CD4-positive, alpha-beta memory T cell (primary cell): ENCODE results near the gene MTREX. TPM values are rescaled to one million over a fixed set of nuclear protein-coding genes. Genes with fewer than 3 reads are reported as not detected.
A peak's percentile ranks its signal among the peaks of the same experiment; 100 is the strongest.

Source experiments
- CTCF ChIA-PET: fragments of 350-600 bp; sonication (Branson Sonifier 250); formaldehyde crosslinking; loops from one replicate; lab custom pipeline; 2021; ENCODE audit warnings: inconsistent platforms; ENCODE audit not compliant: partially characterized antibody; lab: Charles Lee
- POLR2A ChIA-PET: fragments of 350-600 bp; sonication (Branson Sonifier 250); formaldehyde crosslinking; loops from one replicate; lab custom pipeline; 2021; ENCODE audit not compliant: partially characterized antibody; lab: Charles Lee
- DNase-seq, 5 donors: peaks; one replicate each; pipeline versions ENCODE4 v3.0.0 to v3.0.0-alpha.2; 2020 to 2022; ENCODE audit warnings: mixed read lengths in 1 of 5
- H3K27ac ChIP-seq: one replicate; pipeline ENCODE4 v1.7.0; 2013; ENCODE audit warnings: low read depth, low read length
- H3K27me3 ChIP-seq: 2 replicates; pipeline ENCODE4 v1.7.0; 2013; ENCODE audit warnings: mild to moderate bottlenecking, low read length, moderate library complexity; ENCODE audit not compliant: insufficient read depth
- H3K36me3 ChIP-seq: 2 replicates; pipeline ENCODE4 v1.7.0; 2013; ENCODE audit warnings: mild to moderate bottlenecking, low read length, moderate library complexity; ENCODE audit not compliant: insufficient read depth
- H3K4me1 ChIP-seq: 2 replicates; pipeline ENCODE4 v1.7.0; 2013; ENCODE audit warnings: mild to moderate bottlenecking, low read length, moderate library complexity; ENCODE audit not compliant: insufficient read depth
- H3K4me3 ChIP-seq, 2 donors: one replicate each; pipeline ENCODE4 v1.7.0; 2013; ENCODE audit warnings: low read length in 2 of 2, mild to moderate bottlenecking in 1 of 2
- H3K9me3 ChIP-seq, 2 donors: one replicate each; pipeline ENCODE4 v1.7.0; 2013; ENCODE audit warnings: low read length in 2 of 2, control low read depth in 1 of 2; ENCODE audit not compliant: control insufficient read depth in 1 of 2
- H3K27ac Mint-ChIP-seq, 7 donors: one replicate each; pipeline ENCODE4 v1.8.0; 2020 to 2021; ENCODE audit warnings: mixed read lengths in 7 of 7, mild to moderate bottlenecking in 6 of 7, inconsistent platforms in 3 of 7, moderate library complexity in 3 of 7
- H3K27me3 Mint-ChIP-seq, 2 donors: one replicate each; pipeline ENCODE4 v1.8.0; 2020 to 2021; ENCODE audit warnings: mixed read lengths in 2 of 2
- H3K36me3 Mint-ChIP-seq, 2 donors: one replicate each; pipeline ENCODE4 v1.8.0; 2020 to 2021; ENCODE audit warnings: mixed read lengths in 2 of 2, inconsistent platforms in 1 of 2, mild to moderate bottlenecking in 1 of 2
- H3K4me1 Mint-ChIP-seq, 4 donors: one replicate each; pipeline ENCODE4 v1.8.0; 2020 to 2021; ENCODE audit warnings: mixed read lengths in 4 of 4, mild to moderate bottlenecking in 1 of 4
- H3K4me3 Mint-ChIP-seq, 8 donors: one replicate each; pipeline ENCODE4 v1.8.0; 2020 to 2021; ENCODE audit warnings: mixed read lengths in 8 of 8, mild to moderate bottlenecking in 7 of 8, moderate library complexity in 6 of 8, inconsistent platforms in 3 of 8
- H3K9me3 Mint-ChIP-seq, 8 donors: one replicate each; pipeline ENCODE4 v1.8.0; 2020 to 2021; ENCODE audit warnings: mixed read lengths in 8 of 8, mild to moderate bottlenecking in 5 of 8, inconsistent platforms in 3 of 8, moderate library complexity in 1 of 8
- intact Hi-C: fragments of 100-400 bp; cut with micrococcal nuclease; formaldehyde crosslinking; loops from one replicate; pipeline ENCODE4 v1.15.1; 2023
- polyA plus RNA-seq, 2 donors: library from polyadenylated mRNA; unstranded; fragments of 300-500 nt; fragmentation: Illumina TruSeq; gene quantifications; one replicate each; pipeline ENCODE4 v1.2.3, GENCODE V29; 2021
- total RNA-seq, 2 experiments: library from RNA; stranded (reverse); gene quantifications; one replicate each; pipeline ENCODE4 v1.2.3, GENCODE V29; 2021

MTREX gene
- total and polyA plus RNA-seq, 4 experiments from 2014 or later, result 28.8 to 82.2 (median 55.4) TPM

- peaks cover 13% of the 10 kb centered on the region for H3K36me3 ChIP-seq
- no peak for DNase-seq
- H3K27me3 Mint-ChIP-seq, result no peaks in the 10 kb centered on the region
- no peaks in the 10 kb centered on the region for H3K27me3 ChIP-seq
- no peaks in the 10 kb centered on the region for H3K9me3 ChIP-seq
- no peaks in the 10 kb centered on the region for H3K4me1 Mint-ChIP-seq
- H3K4me3 ChIP-seq, result no peak overlapping the region
- peak overlapping the region in 1 of 7 donors; percentile 29 for H3K27ac Mint-ChIP-seq
- H3K27ac ChIP-seq, result no peak overlapping the region
- CTCF ChIA-PET, result interaction anchor here (1.6 kb wide), 1 partner anchor 20 kb away, joined by 5 read pairs; no protein-coding TSS in a partner anchor
- intact Hi-C loops, result no loop called here
- H3K36me3 Mint-ChIP-seq, result peaks cover 64 to 67% of the 10 kb centered on the region in 2 donors
- no peak overlapping the region for H3K4me3 Mint-ChIP-seq
- H3K9me3 Mint-ChIP-seq, result peaks cover 0 to 17% (median 8%) of the 10 kb centered on the region in 8 donors
- no peaks in the 10 kb centered on the region for H3K4me1 ChIP-seq
- POLR2A ChIA-PET, result no interaction called here
Measured at GRCh38 chr5:55372130-55372925, 64.5 kb downstream of the MTREX start.

GRCh38 chr5:55377810-55378209, 70.0 kb downstream of the MTREX start:
- no peaks in the 10 kb centered on the region for H3K27me3 Mint-ChIP-seq
- no peak for DNase-seq
- H3K9me3 ChIP-seq, result no peaks in the 10 kb centered on the region
- peaks cover 0 to 22% (median 13%) of the 10 kb centered on the region in 8 donors for H3K9me3 Mint-ChIP-seq
- peaks cover 3% of the 10 kb centered on the region for H3K36me3 ChIP-seq
- H3K4me3 ChIP-seq, result no peak overlapping the region
- ChIA-PET POLR2A (interaction anchor here (0.8 kb wide), 1 partner anchor 9 kb away, joined by 6 read pairs; no protein-coding TSS in a partner anchor), CTCF (no interaction called here)
- H3K36me3 Mint-ChIP-seq, result peaks cover 61 to 69% of the 10 kb centered on the region in 2 donors
- H3K4me1 Mint-ChIP-seq, result no peaks in the 10 kb centered on the region
- intact Hi-C loops, result no loop called here
- no peak overlapping the region for H3K27ac ChIP-seq
- no peaks in the 10 kb centered on the region for H3K4me1 ChIP-seq
- no peaks in the 10 kb centered on the region for H3K27me3 ChIP-seq
- H3K27ac Mint-ChIP-seq, result no peak overlapping the region
- H3K4me3 Mint-ChIP-seq, result no peak overlapping the region

DNA sequence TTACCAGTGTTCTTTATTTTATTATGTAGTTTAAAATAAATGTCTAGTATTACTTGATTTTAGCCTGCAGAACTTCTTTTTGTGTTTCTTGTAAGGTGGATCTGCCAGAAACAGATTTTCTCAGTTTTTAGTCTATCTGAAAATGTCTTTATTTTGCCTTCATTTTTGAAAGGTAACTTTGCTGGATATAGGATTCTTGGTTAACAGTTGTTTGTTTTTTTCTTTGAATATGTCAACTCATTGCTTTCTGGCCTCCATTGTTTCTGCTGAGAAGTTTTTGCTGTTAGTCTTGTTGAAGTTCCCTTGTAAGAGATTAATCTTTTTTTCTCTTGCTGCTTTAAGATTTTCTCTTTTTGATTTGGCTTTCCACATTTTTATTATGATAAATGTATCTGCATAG, 75.5 kb downstream of the MTREX start:
- Histone ChIP-seq H3K4me3 (no peak overlapping the region), H3K27ac (no peak overlapping the region), H3K27me3 (no peaks in the 10 kb centered on the region), H3K9me3 (no peaks in the 10 kb centered on the region), H3K36me3 (peaks cover 9% of the 10 kb centered on the region), H3K4me1 (no peaks in the 10 kb centered on the region)
- ChIA-PET CTCF (no interaction called here), POLR2A (no interaction called here)
- DNase-seq, result no peak
- Mint-ChIP-seq H3K9me3 (peaks cover 3 to 34% (median 21%) of the 10 kb centered on the region in 8 donors), H3K4me3 (peak overlapping the region in 1 of 8 donors; percentile 31), H3K36me3 (peaks cover 72 to 75% of the 10 kb centered on the region in 2 donors), H3K4me1 (peaks cover 6 to 23% (median 12%) of the 10 kb centered on the region in 4 donors), H3K27me3 (no peaks in the 10 kb centered on the region), H3K27ac (no peak overlapping the region)
- intact Hi-C loops, result no loop called here

DNA sequence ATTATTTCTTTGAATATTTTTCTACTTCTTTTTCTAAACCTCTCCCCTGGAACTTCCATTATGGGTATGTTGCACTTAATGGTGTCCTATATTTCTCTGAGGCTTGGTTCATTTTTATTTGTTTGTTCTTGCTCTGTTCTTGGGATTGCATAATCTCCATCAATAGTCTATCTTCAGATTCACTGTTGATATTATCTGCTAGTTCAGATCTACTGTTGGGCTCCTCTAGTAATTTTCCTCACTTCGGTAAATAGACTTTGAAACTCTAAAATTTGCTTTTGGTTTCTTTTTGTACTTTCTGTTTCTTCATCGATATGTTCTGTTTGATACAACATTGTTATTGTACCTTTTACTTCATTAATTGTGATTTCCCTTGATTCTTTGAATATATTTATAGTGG, 76.3 kb downstream of the MTREX start:
- CTCF ChIA-PET, result no interaction called here

DNA sequence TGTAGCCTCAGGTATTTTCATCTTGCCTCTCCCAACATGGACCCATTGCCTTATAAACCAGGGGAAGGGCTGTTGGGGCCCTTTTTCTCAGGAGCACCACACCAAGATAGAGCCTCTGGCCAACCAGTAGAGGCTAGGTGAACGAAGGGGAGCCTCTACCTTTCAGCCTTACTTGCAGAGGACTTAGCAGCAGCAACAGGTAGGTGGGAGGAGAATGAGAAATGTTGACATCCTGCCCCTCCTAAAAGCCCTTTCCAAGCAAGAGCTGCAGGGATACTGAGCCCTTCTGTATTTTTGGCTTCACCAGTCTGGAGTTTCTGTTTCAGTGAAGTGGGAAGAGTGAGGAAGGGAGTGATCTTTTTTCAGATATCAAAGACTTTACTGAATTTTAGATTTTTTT, 77.4 kb downstream of the MTREX start:
- intact Hi-C loops, result no loop called here
- Histone ChIP-seq H3K4me1 (no peaks in the 10 kb centered on the region), H3K9me3 (no peaks in the 10 kb centered on the region), H3K27ac (no peak overlapping the region), H3K36me3 (peaks cover 14% of the 10 kb centered on the region), H3K27me3 (no peaks in the 10 kb centered on the region), H3K4me3 (no peak overlapping the region)
- POLR2A ChIA-PET, result no interaction called here
- DNase-seq, result no peak
- H3K4me1 Mint-ChIP-seq, result peaks cover 6 to 23% (median 12%) of the 10 kb centered on the region in 4 donors
- H3K36me3 Mint-ChIP-seq, result peaks cover 74 to 78% of the 10 kb centered on the region in 2 donors
- no peak overlapping the region for H3K27ac Mint-ChIP-seq
- H3K9me3 Mint-ChIP-seq, result peaks cover 3 to 30% (median 21%) of the 10 kb centered on the region in 8 donors
- no peak overlapping the region for H3K4me3 Mint-ChIP-seq
- H3K27me3 Mint-ChIP-seq, result no peaks in the 10 kb centered on the region
- CTCF ChIA-PET, result no interaction called here

More for the DNA sequence above, 76.3 kb downstream of the MTREX start:
- intact Hi-C loops, result no loop called here
- no peaks in the 10 kb centered on the region for H3K9me3 ChIP-seq
- DNase-seq, result no peak
- peak overlapping the region in 2 of 7 donors; percentile 41 to 49 for H3K27ac Mint-ChIP-seq
- H3K4me1 Mint-ChIP-seq, result peaks cover 6 to 23% (median 12%) of the 10 kb centered on the region in 4 donors
- no peak overlapping the region for H3K4me3 ChIP-seq
- peaks cover 74 to 77% of the 10 kb centered on the region in 2 donors for H3K36me3 Mint-ChIP-seq
- no peak overlapping the region for H3K27ac ChIP-seq
- H3K36me3 ChIP-seq, result peaks cover 14% of the 10 kb centered on the region
- POLR2A ChIA-PET, result no interaction called here
- H3K27me3 Mint-ChIP-seq, result no peaks in the 10 kb centered on the region
- H3K4me3 Mint-ChIP-seq, result peak overlapping the region in 5 of 8 donors; percentile 7 to 81 (median 44)
- no peaks in the 10 kb centered on the region for H3K27me3 ChIP-seq
- no peaks in the 10 kb centered on the region for H3K4me1 ChIP-seq
- H3K9me3 Mint-ChIP-seq, result peaks cover 3 to 34% (median 21%) of the 10 kb centered on the region in 8 donors

GRCh38 chr5:55385846-55386245, 78.1 kb downstream of the MTREX start:
- no peaks in the 10 kb centered on the region for H3K27me3 Mint-ChIP-seq
- intact Hi-C loops, result no loop called here
- H3K27me3 ChIP-seq, result no peaks in the 10 kb centered on the region
- H3K9me3 Mint-ChIP-seq, result peaks cover 3 to 30% (median 21%) of the 10 kb centered on the region in 8 donors
- H3K27ac Mint-ChIP-seq, result peak overlapping the region in 1 of 7 donors; percentile 35
- CTCF ChIA-PET, result interaction anchor here (1.0 kb wide), 1 partner anchor 11 kb away, joined by 3 read pairs; no protein-coding TSS in a partner anchor
- H3K27ac ChIP-seq, result no peak overlapping the region
- H3K4me1 Mint-ChIP-seq, result peaks cover 6 to 23% (median 12%) of the 10 kb centered on the region in 4 donors
- no peaks in the 10 kb centered on the region for H3K9me3 ChIP-seq
- POLR2A ChIA-PET, result no interaction called here
- no peak overlapping the region for H3K4me3 Mint-ChIP-seq
- DNase-seq, result no peak
- H3K4me3 ChIP-seq, result no peak overlapping the region
- peaks cover 74 to 78% of the 10 kb centered on the region in 2 donors for H3K36me3 Mint-ChIP-seq
- H3K4me1 ChIP-seq, result no peaks in the 10 kb centered on the region
- peaks cover 11% of the 10 kb centered on the region for H3K36me3 ChIP-seq

- CTCF ChIA-PET, result interaction anchor here (1.0 kb wide), 1 partner anchor 10 kb away, joined by 3 read pairs; no protein-coding TSS in a partner anchor
- no peaks in the 10 kb centered on the region for H3K4me1 ChIP-seq
- H3K27ac Mint-ChIP-seq, result no peak overlapping the region
- peaks cover 3 to 30% (median 20%) of the 10 kb centered on the region in 8 donors for H3K9me3 Mint-ChIP-seq
- no peak overlapping the region for H3K4me3 Mint-ChIP-seq
- POLR2A ChIA-PET, result interaction anchor here (0.6 to 0.8 kb wide), 2 partner anchors 79 to 264 kb away, joined by 3 read pairs; partner anchors contain the start of genes DHX29 and MTREX
- peaks cover 16% of the 10 kb centered on the region for H3K36me3 ChIP-seq
- H3K4me1 Mint-ChIP-seq, result peaks cover 6 to 23% (median 12%) of the 10 kb centered on the region in 4 donors
- DNase-seq, result no peak
- H3K27me3 Mint-ChIP-seq, result no peaks in the 10 kb centered on the region
- no peaks in the 10 kb centered on the region for H3K27me3 ChIP-seq
- H3K36me3 Mint-ChIP-seq, result peaks cover 76 to 78% of the 10 kb centered on the region in 2 donors
- H3K27ac ChIP-seq, result no peak overlapping the region
- no peaks in the 10 kb centered on the region for H3K9me3 ChIP-seq
- intact Hi-C loops, result no loop called here
- H3K4me3 ChIP-seq, result no peak overlapping the region
Measured at GRCh38 chr5:55386356-55386755, 78.6 kb downstream of the MTREX start.
